M059J (cell line): Measurements from ENCODE around the gene ALPG. TPM values are rescaled to one million over a fixed set of nuclear protein-coding genes. Genes with fewer than 3 reads are reported as not detected.
"Not testable (repeated sequence)": the region's sequence is repeated elsewhere in the genome, so short reads cannot be mapped to it uniquely, and the experiment has no call there.

ENCODE experiments used
- DNase-seq: peaks from one replicate; pipeline ENCODE4 v3.0.0-alpha.2; 2012; ENCODE audit warnings: low read depth
- total RNA-seq: library from RNA; depleted of rRNA; stranded (reverse); fragments of >200 nt; shearing (Covaris generic); gene quantifications from 2 replicates; pipeline ENCODE4 v1.2.3, GENCODE V29; 2014; rRNA removed

Gene ALPG
- total RNA-seq: not detected in 2 replicates

DNA sequence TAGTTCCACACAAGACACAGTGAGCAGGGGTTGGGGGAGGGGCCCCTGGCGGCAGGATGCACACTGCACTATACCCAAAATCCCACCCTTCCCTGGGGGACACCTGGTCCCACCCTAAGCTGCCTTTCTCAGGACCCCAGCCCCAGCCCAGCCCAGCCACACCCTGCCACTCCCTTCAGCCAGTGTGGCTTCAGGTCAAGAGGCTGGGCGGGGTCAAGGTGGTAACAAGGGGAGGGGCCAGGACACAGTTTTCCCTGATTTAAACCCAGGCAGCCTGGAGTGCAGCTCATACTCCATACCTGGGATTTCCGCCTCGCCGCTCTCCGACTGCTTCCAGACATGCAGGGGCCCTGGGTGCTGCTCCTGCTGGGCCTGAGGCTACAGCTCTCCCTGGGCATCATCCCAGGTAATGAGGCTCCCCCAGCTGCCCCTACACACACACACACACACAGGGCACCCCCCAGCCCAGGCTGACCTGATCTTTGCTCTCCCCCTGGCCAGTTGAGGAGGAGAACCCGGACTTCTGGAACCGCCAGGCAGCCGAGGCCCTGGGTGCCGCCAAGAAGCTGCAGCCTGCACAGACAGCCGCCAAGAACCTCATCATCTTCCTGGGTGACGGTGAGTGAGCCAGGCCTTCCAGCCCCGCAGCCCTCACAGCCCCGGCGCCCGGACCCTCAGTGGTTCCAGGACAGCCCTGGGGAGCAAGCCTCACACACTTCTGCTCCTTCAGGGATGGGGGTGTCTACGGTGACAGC lies at the start of gene ALPG:
Gene ALPG, plus strand, starts transcription at position 289 of the 755 bp plus-strand sequence. Its CDS starts 51 bp downstream, at position 340.
- DNase-seq: no peak

GRCh38 chr2:232361646-232362045 lies 45.0 kb upstream of the ALPG start:
- no peak for DNase-seq

- DNase-seq: no peak
Observed at GRCh38 chr2:232362174-232362900, 44.3 kb upstream of the ALPG start.

DNA sequence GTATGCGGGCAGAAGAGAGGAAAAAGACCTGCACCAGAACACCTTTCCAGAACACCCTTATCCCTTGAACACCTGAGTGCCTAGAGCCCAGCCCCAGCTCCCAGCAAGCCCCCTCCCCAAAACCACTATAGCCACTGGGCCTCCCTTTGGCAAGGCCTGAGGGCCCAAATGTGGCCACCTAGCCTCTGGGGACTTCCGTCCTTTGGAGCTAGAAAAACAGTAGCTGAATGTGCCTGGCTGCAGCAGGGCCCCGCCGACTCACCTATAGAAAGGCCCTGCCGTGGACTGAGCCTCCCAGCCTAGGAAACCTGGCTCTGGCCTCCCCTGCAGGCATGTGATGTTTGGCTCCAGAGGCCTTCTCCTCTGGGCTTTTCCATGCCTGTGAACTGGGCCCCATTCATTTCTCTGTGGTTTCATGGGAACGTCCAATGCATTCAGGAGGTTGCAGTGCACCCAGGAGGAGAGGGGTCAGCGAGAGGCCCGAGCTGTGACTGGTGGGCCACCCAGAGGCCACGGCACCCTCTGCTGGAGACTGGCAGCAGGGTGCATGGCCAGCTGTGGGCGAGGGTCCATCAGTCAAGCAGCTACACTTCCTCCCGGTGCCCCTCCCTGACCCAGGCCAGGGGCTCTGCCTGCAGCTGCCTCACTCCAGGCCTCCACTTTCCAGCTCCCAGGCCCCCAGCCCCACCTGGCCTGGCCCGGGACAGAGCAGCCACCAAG lies 43.4 kb upstream of the ALPG start:
- not testable (repeated sequence) for DNase-seq

DNA sequence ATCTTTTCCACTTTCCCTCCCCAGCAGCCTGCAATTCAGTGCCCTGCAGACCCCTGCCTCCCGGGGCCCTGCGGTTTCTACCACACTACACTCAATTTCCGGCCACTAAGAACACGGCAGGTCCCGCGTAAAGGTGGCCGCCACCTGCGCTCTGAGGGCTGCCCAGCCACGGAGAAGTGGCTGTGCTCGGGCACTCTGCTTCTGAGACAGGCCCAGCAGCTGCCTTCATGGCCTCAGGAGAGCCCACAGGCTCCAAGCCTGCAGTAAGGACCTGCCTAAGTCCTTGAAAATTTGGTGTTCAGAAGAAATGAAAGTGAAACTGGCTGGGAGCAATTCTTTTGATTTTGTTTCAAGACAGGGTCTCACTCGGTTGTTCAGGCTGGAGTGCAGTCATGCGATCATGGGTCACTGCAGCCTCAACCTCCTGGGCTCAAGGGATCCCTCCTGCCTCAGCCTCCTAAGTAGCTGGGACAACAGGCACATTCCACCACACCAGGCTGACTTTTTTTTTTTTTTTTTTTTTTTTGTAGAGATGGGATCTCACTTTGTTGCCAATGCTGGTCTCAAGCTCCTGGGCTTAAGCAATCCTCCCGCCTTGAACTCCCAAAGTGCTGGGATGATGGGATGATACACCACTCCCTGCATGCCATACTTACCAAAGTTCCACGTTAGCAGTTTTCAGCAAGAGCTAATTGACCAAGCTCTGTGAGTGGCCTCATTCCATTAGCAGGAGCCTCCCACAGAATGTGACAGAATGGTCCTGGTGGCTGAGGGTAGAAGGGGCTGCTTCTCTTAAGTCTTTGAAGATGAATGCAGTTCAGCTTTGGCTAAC lies 42.6 kb upstream of the ALPG start:
- peak; percentile 31 for DNase-seq

DNA sequence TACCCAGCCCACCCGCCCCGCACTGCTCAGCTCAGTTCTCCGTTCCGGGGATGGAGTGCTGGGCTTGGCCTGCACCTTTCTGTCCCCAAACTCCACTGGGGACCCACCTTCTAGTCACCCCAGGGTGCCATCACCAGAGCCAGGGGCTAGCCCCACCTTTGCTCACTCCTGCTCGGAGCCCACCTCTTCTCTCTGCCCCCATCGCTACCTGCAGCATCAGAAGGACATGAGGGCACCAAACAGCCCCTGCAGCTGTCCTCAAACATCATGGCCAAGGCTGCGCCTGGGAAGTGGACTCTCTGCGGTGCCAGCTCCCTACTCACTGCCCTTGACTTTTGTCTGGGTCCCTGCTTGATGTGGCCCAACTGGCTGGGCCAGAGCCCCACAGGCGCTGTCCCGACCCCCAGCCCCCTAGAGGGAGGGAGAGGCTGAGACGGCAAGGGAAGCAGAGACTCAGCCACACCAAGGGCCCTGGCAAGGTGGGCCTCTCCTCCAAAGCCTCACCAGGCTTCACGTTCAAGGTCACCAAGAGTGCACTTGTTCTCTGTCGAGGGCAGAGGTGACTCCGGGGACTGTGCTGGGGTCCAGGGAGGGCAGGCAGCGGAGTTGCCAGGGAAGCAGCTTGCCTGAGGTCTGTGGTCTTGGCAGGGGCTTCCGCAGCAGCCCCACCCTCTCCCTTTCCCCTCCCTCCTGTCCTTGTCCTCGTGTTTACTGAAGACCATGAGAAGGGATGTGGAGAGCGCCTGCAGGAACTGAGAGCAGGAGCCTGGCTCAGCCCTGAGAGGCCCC lies 41.6 kb upstream of the ALPG start:
- not testable (repeated sequence) for DNase-seq

GRCh38 chr2:232365621-232366321 lies 40.9 kb upstream of the ALPG start:
- DNase-seq: peak; percentile 79

DNA sequence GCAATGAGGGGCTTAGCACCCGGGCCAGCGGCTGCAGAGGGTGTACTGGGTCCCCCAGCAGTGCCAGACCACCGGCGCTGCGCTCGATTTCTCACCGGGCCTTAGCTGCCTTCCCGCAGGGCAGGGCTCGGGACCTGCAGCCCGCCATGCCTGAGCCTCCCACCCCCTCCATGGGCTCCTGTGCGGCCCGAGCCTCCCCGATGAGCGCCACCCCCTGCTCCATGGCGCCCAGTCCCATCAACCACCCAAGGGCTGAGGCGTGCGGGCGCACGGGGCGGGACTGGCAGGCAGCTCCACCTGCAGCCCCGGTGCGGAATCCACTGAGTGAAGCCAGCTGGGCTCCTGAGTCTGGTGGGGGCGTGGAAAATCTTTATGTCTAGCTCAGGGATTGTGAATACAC lies 40.2 kb upstream of the ALPG start:
- not testable (repeated sequence) for DNase-seq

DNA sequence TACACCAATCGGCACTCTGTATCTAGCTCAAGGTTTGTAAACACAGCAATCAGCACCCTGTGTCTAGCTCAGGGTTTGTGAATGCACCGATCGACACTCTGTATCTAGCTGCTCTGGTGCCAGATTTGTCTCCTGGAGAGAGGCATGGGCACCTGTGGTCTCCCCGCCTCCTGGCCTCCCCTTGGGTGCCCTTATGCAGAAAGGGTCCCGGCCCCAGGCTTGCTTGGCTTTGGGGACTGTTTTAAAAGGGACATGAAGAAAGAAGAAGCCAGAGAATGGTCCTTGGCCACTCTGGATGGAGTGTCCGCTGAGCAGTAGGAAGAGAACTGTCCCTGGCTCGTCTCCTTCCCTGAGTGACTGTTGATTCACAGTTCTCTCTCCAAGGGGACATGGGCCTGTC lies 39.6 kb upstream of the ALPG start:
- no peak for DNase-seq

DNA sequence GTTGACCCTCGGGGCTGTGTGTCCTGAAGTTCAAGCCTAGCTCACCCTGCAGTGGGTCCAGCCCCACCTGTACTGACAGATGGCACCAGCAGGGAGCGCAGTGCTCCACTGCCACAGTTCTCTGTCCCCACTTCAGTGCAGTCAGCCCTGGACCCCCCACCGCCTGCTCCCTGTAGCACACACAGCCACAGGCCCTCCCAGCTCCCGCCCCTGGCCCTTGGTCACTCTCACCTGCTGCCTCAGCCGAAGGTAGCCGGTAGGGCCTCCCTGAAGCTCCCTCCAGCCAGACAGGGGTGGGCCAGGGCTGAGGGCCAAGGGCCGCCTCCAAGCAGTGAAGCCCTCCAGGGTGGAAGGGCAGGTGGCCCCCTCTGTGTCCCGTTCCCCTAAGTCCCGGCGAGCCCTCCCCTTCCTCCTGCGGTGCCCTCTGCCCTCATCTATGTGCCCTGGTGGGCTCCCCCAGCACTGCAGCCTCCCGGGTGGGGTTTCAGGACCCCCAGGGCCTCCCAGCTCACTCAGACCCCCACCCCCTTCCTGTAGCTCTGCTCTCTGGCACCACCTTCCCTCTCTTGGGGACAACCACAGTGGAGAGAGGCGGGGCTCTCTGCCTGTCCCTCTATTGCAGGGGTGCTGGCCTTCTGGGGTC lies 38.9 kb upstream of the ALPG start:
- DNase-seq: no peak

DNA sequence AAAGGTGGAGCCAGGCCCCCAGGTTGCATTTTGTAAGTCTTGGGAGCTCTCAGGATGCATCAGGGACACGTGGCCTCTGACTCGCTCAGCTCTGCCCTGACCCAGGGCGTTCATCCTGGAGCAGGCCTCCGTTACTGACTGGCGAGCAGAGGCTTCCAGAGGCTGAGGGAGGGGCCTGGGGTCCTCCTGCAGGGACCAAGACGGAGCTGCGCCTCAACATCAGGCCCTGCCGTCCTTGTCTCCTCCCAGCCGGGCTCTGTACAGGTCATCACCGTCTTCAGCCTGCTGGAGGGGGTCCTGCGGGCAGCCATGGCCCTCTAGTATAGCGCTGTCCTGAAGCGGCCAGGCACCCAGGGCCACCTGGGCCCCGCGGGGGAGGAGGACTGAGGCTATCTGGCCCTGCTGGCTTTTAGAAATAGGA lies 38.3 kb upstream of the ALPG start:
- DNase-seq: peak; percentile 65

- DNase-seq: no peak
Observed at GRCh38 chr2:232369126-232369951, 37.3 kb upstream of the ALPG start.

DNA sequence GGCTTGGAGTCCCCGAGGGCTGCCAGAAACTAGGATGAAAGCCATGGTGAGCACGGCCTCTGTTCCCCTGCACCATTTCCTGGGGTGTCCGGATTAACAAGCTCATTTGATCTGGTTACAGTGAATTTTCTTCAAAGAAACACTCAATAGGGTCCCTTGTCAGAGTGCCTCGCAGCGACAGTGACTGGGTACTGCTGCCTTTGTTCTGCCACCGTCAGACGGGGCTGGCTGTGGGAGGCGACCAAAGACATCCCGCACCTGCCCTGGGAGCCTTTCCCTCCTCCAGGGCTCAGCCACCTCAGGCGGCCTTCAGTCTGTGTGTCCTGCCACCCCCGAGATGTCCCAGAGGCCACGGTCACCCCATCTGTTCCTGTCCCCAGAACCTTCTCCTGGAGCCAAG lies 36.6 kb upstream of the ALPG start:
- DNase-seq: not testable (repeated sequence)

GRCh38 chr2:232372231-232373208 lies 34.1 kb upstream of the ALPG start:
- peak; percentile 38 for DNase-seq

DNA sequence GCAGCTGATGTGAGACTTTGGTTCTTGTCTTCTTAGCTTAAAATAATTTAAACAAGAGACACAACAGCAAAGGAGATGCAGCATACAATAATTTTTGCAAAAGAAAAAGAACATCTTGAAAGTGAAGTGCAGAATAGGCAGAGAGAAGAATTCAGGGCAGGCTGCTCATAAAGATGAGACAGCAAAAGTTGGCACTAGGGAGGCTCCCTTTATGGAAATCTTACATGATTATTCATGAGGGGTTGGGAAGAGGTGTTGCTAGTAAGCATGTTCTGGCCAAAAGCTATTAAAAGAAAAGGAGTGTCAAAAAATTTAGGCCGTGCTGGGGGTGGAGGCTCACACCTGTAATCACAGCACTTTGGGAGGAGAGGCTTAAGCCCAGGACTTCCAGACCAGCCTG lies 32.3 kb upstream of the ALPG start:
- DNase-seq: no peak

GRCh38 chr2:232375164-232375563 lies 31.5 kb upstream of the ALPG start:
- no peak for DNase-seq

DNA sequence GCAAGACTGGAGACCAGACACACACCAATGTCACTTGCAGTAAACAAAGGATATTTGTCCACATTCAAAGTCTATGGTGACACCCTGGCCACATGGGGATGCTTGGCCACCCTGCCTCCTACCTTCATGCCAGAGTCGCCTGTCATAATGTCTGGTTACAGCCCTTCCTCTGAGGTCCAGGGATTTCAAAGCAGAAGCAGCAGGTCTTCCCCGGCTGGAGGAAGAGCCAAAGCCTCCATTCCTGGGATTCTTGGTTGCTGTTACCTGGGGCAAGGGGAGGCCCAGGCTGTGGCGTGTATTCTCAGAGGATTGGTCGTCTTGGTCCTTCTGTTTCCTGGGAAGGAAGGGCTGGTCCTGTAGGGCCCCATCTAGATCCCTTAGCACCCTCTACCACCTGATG lies 30.4 kb upstream of the ALPG start:
- no peak for DNase-seq
